Measurements from ENCODE around the gene FUT8.

FUT8 gene

GRCh38 chr14:65769151-65769550 is 356.6 kb downstream of the FUT8 start:
- no peak for DNase-seq (ENCODE audit: low read depth in 3 of 3, low spot score in 1 of 3)

GRCh38 chr14:65770681-65771080 is 358.2 kb downstream of the FUT8 start:
- DNase-seq (ENCODE audit: low read depth in 3 of 3, low spot score in 1 of 3), result no peak

GRCh38 chr14:65771271-65771670 is 358.7 kb downstream of the FUT8 start:
- no peak for DNase-seq (ENCODE audit: low read depth in 3 of 3, low spot score in 1 of 3)

- no peak for DNase-seq (ENCODE audit: low read depth in 3 of 3, low spot score in 1 of 3)
These were observed 359.9 kb downstream of the FUT8 start for GRCh38 chr14:65772466-65772865.

GRCh38 chr14:65772921-65773574 is 360.5 kb downstream of the FUT8 start:
- DNase-seq (ENCODE audit: low read depth in 3 of 3, low spot score in 1 of 3), result no peak

- DNase-seq (ENCODE audit: low read depth in 3 of 3, low spot score in 1 of 3), result no peak
These were observed 361.5 kb downstream of the FUT8 start for GRCh38 chr14:65774041-65774440.

- DNase-seq (ENCODE audit: low read depth in 3 of 3, low spot score in 1 of 3), result no peak
These were observed 363.8 kb downstream of the FUT8 start for GRCh38 chr14:65776193-65776852.

- no peak for DNase-seq (ENCODE audit: low read depth in 3 of 3, low spot score in 1 of 3)
These were observed 368.0 kb downstream of the FUT8 start for GRCh38 chr14:65780566-65780965.

- DNase-seq (ENCODE audit: low read depth in 3 of 3, low spot score in 1 of 3), result no peak
These were observed 370.6 kb downstream of the FUT8 start for GRCh38 chr14:65783101-65783500.

- no peak for DNase-seq (ENCODE audit: low read depth in 3 of 3, low spot score in 1 of 3)
These were observed 371.0 kb downstream of the FUT8 start for GRCh38 chr14:65783576-65783975.

- DNase-seq (ENCODE audit: low read depth in 3 of 3, low spot score in 1 of 3), result no peak
These were observed 372.0 kb downstream of the FUT8 start for GRCh38 chr14:65784574-65784973.

GRCh38 chr14:65787461-65787860 is 374.9 kb downstream of the FUT8 start:
- no peak for DNase-seq (ENCODE audit: low read depth in 3 of 3, low spot score in 1 of 3)

GRCh38 chr14:65788876-65789275 is 376.3 kb downstream of the FUT8 start:
- no peak for DNase-seq (ENCODE audit: low read depth in 3 of 3, low spot score in 1 of 3)

- no peak for DNase-seq (ENCODE audit: low read depth in 3 of 3, low spot score in 1 of 3)
These were observed 376.8 kb downstream of the FUT8 start for GRCh38 chr14:65789363-65789762.

GRCh38 chr14:65790172-65790815 is 377.8 kb downstream of the FUT8 start:
- DNase-seq (ENCODE audit: low read depth in 3 of 3, low spot score in 1 of 3), result no peak

- no peak for DNase-seq (ENCODE audit: low read depth in 3 of 3, low spot score in 1 of 3)
These were observed 378.9 kb downstream of the FUT8 start for GRCh38 chr14:65791191-65791981.

GRCh38 chr14:65792208-65792905 is 379.8 kb downstream of the FUT8 start:
- no peak for DNase-seq (ENCODE audit: low read depth in 3 of 3, low spot score in 1 of 3)

Measured in stimulated activated CD4-positive, alpha-beta T cell treated with anti-CD3 and anti-CD28 coated beads, TNF-alpha, amount 100 ng/mL, for 1 hour (primary cell).